ENCODE results near the gene SLC22A23.

SLC22A23 gene

DNA sequence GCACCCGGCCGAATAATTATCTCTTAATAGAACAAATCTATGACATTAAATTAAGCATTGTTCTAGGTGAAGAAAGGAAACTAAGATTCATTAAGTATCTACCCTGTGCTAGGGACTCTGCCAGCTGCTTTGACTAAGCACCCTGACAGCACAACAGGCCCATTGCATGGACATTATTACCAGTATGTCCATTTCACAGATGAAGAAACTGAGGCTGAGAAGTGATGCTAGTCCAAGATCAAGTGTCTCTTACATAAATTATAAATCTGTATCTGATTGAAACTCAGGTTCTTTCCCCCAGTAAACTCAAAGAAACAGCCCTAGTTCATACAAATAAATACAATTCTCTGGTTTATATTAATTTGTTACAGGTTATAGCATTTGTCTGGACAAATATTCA, 31.3 kb downstream of the SLC22A23 start:
- Histone ChIP-seq H3K4me2 (ENCODE audit: low read depth, low read length) (no peak overlapping the region), H3K9me2 (replicated peaks; ENCODE audit: insufficient read depth, low read length) (no peaks in the 10 kb centered on the region), H3K27ac (ENCODE audit: low read length) (no peak overlapping the region), H3K9me3 (replicated peaks; ENCODE audit: insufficient read depth, low read length) (no peaks in the 10 kb centered on the region), H3K27me3 (replicated peaks; ENCODE audit: insufficient read depth, low read length) (no peaks in the 10 kb centered on the region), H3K36me3 (replicated peaks; ENCODE audit: insufficient read depth, low read length) (no peaks in the 10 kb centered on the region), H4K20me1 (ENCODE audit: insufficient read depth, low read length) (no peaks in the 10 kb centered on the region), H3K4me3 (ENCODE audit: low read length) (no peak overlapping the region), H3K4me1 (ENCODE audit: low read length) (no peaks in the 10 kb centered on the region), H2AFZ (ENCODE audit: low read length) (no peak overlapping the region), H3K79me2 (ENCODE audit: low read length) (no peaks in the 10 kb centered on the region), H3F3A (ENCODE audit: insufficient read depth, low read length) (no peaks in the 10 kb centered on the region), H3K9ac (ENCODE audit: low read length) (no peak overlapping the region)
- TF ChIP-seq EZH2phosphoT487 (IDR thresholded peaks at IDR 0.05; ENCODE audit: low read length) (no peak), EZH2 (optimal IDR thresholded peaks at IDR 0.05; ENCODE audit: low read depth, low read length) (no peak)
- TF ChIP-seq, protein P1, sequence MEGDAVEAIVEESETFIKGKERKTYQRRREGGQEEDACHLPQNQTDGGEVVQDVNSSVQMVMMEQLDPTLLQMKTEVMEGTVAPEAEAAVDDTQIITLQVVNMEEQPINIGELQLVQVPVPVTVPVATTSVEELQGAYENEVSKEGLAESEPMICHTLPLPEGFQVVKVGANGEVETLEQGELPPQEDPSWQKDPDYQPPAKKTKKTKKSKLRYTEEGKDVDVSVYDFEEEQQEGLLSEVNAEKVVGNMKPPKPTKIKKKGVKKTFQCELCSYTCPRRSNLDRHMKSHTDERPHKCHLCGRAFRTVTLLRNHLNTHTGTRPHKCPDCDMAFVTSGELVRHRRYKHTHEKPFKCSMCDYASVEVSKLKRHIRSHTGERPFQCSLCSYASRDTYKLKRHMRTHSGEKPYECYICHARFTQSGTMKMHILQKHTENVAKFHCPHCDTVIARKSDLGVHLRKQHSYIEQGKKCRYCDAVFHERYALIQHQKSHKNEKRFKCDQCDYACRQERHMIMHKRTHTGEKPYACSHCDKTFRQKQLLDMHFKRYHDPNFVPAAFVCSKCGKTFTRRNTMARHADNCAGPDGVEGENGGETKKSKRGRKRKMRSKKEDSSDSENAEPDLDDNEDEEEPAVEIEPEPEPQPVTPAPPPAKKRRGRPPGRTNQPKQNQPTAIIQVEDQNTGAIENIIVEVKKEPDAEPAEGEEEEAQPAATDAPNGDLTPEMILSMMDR (IDR thresholded peaks at IDR 0.05; ENCODE audit: low read length) = no peak
- DNase-seq = no peak

GRCh38 chr6:3424185-3424927, 32.5 kb downstream of the SLC22A23 start:
- no peak overlapping the region for H3K4me2 ChIP-seq (ENCODE audit: low read depth, low read length)
- no peak for DNase-seq
- no peak overlapping the region for H3K27ac ChIP-seq (ENCODE audit: low read length)
- H3F3A ChIP-seq (ENCODE audit: insufficient read depth, low read length) = no peaks in the 10 kb centered on the region
- TF ChIP-seq EZH2phosphoT487 (IDR thresholded peaks at IDR 0.05; ENCODE audit: low read length) (no peak), EZH2 (optimal IDR thresholded peaks at IDR 0.05; ENCODE audit: low read depth, low read length) (no peak)
- TF ChIP-seq, protein P1 (IDR thresholded peaks at IDR 0.05; ENCODE audit: low read length) = no peak
- no peak overlapping the region for H3K4me3 ChIP-seq (ENCODE audit: low read length)
- no peaks in the 10 kb centered on the region for H3K9me3 ChIP-seq (replicated peaks; ENCODE audit: insufficient read depth, low read length)
- no peaks in the 10 kb centered on the region for H3K9me2 ChIP-seq (replicated peaks; ENCODE audit: insufficient read depth, low read length)
- no peaks in the 10 kb centered on the region for H3K4me1 ChIP-seq (ENCODE audit: low read length)
- H4K20me1 ChIP-seq (ENCODE audit: insufficient read depth, low read length) = no peaks in the 10 kb centered on the region
- no peak overlapping the region for H2AFZ ChIP-seq (ENCODE audit: low read length)
- no peak overlapping the region for H3K9ac ChIP-seq (ENCODE audit: low read length)
- no peaks in the 10 kb centered on the region for H3K27me3 ChIP-seq (replicated peaks; ENCODE audit: insufficient read depth, low read length)
- no peaks in the 10 kb centered on the region for H3K36me3 ChIP-seq (replicated peaks; ENCODE audit: insufficient read depth, low read length)
- H3K79me2 ChIP-seq (ENCODE audit: low read length) = no peaks in the 10 kb centered on the region

DNA sequence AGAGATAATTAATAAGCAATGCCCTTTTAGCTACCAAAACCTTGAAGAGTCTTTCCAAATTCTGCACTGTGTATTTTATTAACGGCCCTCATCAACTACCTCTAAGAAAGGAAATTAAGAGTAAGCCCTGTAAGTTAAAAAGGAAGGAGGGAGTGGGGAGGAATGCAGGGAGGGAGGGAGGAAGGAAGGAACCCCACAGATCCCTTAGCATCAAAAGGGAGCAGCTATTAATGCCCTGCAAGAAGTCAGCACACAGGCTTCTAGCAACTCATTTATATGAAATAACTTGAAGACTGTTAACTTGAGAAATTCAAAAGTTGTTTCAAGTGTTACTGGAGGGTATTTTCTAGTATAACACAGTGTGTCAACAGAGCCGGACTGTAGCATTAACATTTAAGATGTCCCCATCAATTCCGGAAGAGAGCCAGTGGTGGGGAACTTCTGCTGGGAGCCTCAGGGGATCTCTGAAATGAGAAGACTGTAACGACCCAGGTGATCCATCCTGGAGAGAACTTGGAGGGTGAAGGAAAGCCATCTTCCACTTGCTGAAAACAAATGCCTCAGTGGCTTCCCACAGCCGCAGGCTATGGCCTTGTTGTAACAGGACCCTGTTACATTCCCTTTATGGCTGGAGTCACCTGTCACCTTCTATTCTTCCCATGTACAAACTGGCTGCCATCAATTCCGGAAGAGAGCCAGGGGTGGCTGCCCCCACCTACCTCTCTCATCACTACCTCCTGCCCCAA, 33.2 kb downstream of the SLC22A23 start:
- Histone ChIP-seq H3K27me3 (replicated peaks; ENCODE audit: insufficient read depth, low read length) (no peaks in the 10 kb centered on the region), H3K9ac (ENCODE audit: low read length) (no peak overlapping the region), H3K4me2 (ENCODE audit: low read depth, low read length) (no peak overlapping the region), H3K9me3 (replicated peaks; ENCODE audit: insufficient read depth, low read length) (no peaks in the 10 kb centered on the region), H2AFZ (ENCODE audit: low read length) (no peak overlapping the region), H3K27ac (ENCODE audit: low read length) (no peak overlapping the region), H4K20me1 (ENCODE audit: insufficient read depth, low read length) (no peaks in the 10 kb centered on the region), H3K79me2 (ENCODE audit: low read length) (no peaks in the 10 kb centered on the region), H3K4me1 (ENCODE audit: low read length) (no peaks in the 10 kb centered on the region), H3K36me3 (replicated peaks; ENCODE audit: insufficient read depth, low read length) (no peaks in the 10 kb centered on the region), H3F3A (ENCODE audit: insufficient read depth, low read length) (no peaks in the 10 kb centered on the region), H3K4me3 (ENCODE audit: low read length) (no peak overlapping the region), H3K9me2 (replicated peaks; ENCODE audit: insufficient read depth, low read length) (no peaks in the 10 kb centered on the region)
- DNase-seq = no peak
- no peak for TF ChIP-seq EZH2phosphoT487 (IDR thresholded peaks at IDR 0.05; ENCODE audit: low read length)
- TF ChIP-seq, protein P1 (IDR thresholded peaks at IDR 0.05; ENCODE audit: low read length) = no peak
- no peak for TF ChIP-seq EZH2 (optimal IDR thresholded peaks at IDR 0.05; ENCODE audit: low read depth, low read length)

All from MM.1S (cell line).